HepG2 (cell line): Measurements from ENCODE around the gene TACC3. TPM values are rescaled to one million over a fixed set of nuclear protein-coding genes. Genes with fewer than 3 reads are reported as not detected.
A peak's percentile ranks its signal among the peaks of the same experiment; 100 is the strongest.

Source experiments
- ASH2L ChIP-seq: fragments of 300-600, 200-600 bp; sonication (generic); IDR thresholded peaks from 2 replicates; pipeline ENCODE4 v1.7.0; 2017; ENCODE audit warnings: low read depth, mild to moderate bottlenecking, moderate library complexity, mixed read lengths, low read length; ENCODE audit not compliant: insufficient read length
- BATF2 ChIP-seq: sonication (generic); formaldehyde crosslinking; IDR thresholded peaks from 2 replicates; pipeline ENCODE4 v1.8.0; 2022; ENCODE audit warnings: mild to moderate bottlenecking, missing genetic modification reagents, moderate library complexity
- BHLHE40 ChIP-seq: IDR thresholded peaks from 2 replicates; pipeline ENCODE4 v1.6.1; 2011; ENCODE audit warnings: low read length, improper control_type of control experiment
- BORCS8-MEF2B ChIP-seq: sonication (generic); formaldehyde crosslinking; IDR thresholded peaks from 2 replicates; pipeline ENCODE4 v1.8.0; 2022; ENCODE audit warnings: mild to moderate bottlenecking, missing genetic modification reagents
- ETV6 ChIP-seq: sonication (generic); formaldehyde crosslinking; conservative IDR thresholded peaks from 2 replicates; pipeline ENCODE4 v1.4.0; 2020; ENCODE audit warnings: missing genetic modification reagents
- GPN1 ChIP-seq: sonication (generic); formaldehyde crosslinking; IDR thresholded peaks from 2 replicates; pipeline ENCODE4 v1.5.1; 2020; ENCODE audit warnings: missing genetic modification reagents, borderline replicate concordance
- KDM1A ChIP-seq: IDR thresholded peaks from 2 replicates; pipeline ENCODE4 v1.6.1; 2016; ENCODE audit warnings: missing compliant biosample characterization
- LCORL ChIP-seq, 2 experiments: fragments of 450-650 bp in 1 of 2; sonication (generic) in 1 of 2; formaldehyde crosslinking in 1 of 2; IDR thresholded peaks; 2 replicates each; pipeline versions ENCODE4 v1.5.0 to v1.6.1; 2017 to 2020; ENCODE audit warnings: antibody characterized with exemption in 1 of 2, missing genetic modification reagents in 1 of 2
- NFYC ChIP-seq: IDR thresholded peaks from 2 replicates; pipeline ENCODE4 v1.6.1; 2016; ENCODE audit warnings: missing genetic modification reagents, missing compliant biosample characterization
- SETDB1 ChIP-seq: sonication (generic); formaldehyde crosslinking; IDR thresholded peaks from 2 replicates; pipeline ENCODE4 v1.5.1; 2020; ENCODE audit warnings: missing genetic modification reagents, mild to moderate bottlenecking, borderline replicate concordance
- SIN3A ChIP-seq: IDR thresholded peaks from 2 replicates; pipeline ENCODE4 v1.6.1; 2011; ENCODE audit warnings: low read depth, mild to moderate bottlenecking, control low read depth, low read length, borderline replicate concordance
- SRSF1 ChIP-seq: fragments of 200-400 bp; formaldehyde crosslinking; optimal IDR thresholded peaks from 2 replicates; pipeline ENCODE3; 2017; ENCODE audit warnings: mild to moderate bottlenecking, low read depth, low read length, moderate library complexity
- TBP ChIP-seq: sonication (generic); formaldehyde crosslinking; IDR thresholded peaks from 2 replicates; pipeline ENCODE4 v1.5.0; 2020; ENCODE audit warnings: missing genetic modification reagents
- ZFX ChIP-seq: sonication (generic); formaldehyde crosslinking; IDR thresholded peaks from 2 replicates; pipeline ENCODE4 v1.4.0; 2020; ENCODE audit warnings: mild to moderate bottlenecking, low read depth, missing genetic modification reagents, moderate library complexity
- ZNF326 ChIP-seq: sonication (generic); formaldehyde crosslinking; IDR thresholded peaks from 2 replicates; pipeline ENCODE4 v1.4.0; 2020; ENCODE audit warnings: missing genetic modification reagents, borderline replicate concordance
- ZNF513 ChIP-seq: sonication (generic); formaldehyde crosslinking; conservative IDR thresholded peaks from 2 replicates; pipeline ENCODE4 v1.5.0; 2020; ENCODE audit warnings: missing genetic modification reagents
- ZNF660 ChIP-seq: sonication (generic); formaldehyde crosslinking; IDR thresholded peaks from 2 replicates; pipeline ENCODE4 v1.5.1; 2020; ENCODE audit warnings: mild to moderate bottlenecking, low read depth, missing genetic modification reagents, borderline replicate concordance
- ZNF747 ChIP-seq: sonication (generic); formaldehyde crosslinking; IDR thresholded peaks from 2 replicates; pipeline ENCODE4 v1.8.1; 2023; ENCODE audit warnings: missing genetic modification reagents, mild to moderate bottlenecking, borderline replicate concordance
- ZNF781 ChIP-seq: sonication (generic); formaldehyde crosslinking; IDR thresholded peaks from 2 replicates; pipeline ENCODE4 v1.5.1; 2020; ENCODE audit warnings: borderline replicate concordance, mild to moderate bottlenecking, missing genetic modification reagents; ENCODE audit errors: not compliant biosample characterization
- polyA plus RNA-seq, 8 experiments: library from polyadenylated mRNA; depleted of rRNA in 3 of 8; stranded (reverse) in 7 of 8; unstranded in 1 of 8; fragments of >200 nt; fragmentation: Illumina TruSeq in 4 of 8; extraction: Trizol in 4 of 8; gene quantifications; 2 replicates each; pipeline versions ENCODE4 v1.2.1 to v1.2.3, GENCODE V29; 2011 to 2016; ENCODE audit warnings: low read depth in 4 of 8, missing spikeins in 1 of 8, mixed read lengths in 1 of 8; ENCODE audit not compliant: insufficient read depth in 1 of 8
- total RNA-seq, 5 experiments: library from RNA; depleted of rRNA; stranded (reverse); fragments of >200 nt; fragmentation: Illumina TruSeq; extraction: Trizol; gene quantifications; 2 replicates each; pipeline ENCODE4 v1.2.3, GENCODE V29; 2016; ENCODE audit warnings: low read depth in 1 of 5
- TF ChIP-seq, protein P1 (sequence below): sonication (generic); formaldehyde crosslinking; IDR thresholded peaks from 2 replicates; pipeline ENCODE4 v1.4.0; 2020; ENCODE audit warnings: missing genetic modification reagents, mild to moderate bottlenecking, borderline replicate concordance
- TF ChIP-seq, protein P2 (sequence below): sonication (generic); formaldehyde crosslinking; IDR thresholded peaks from 2 replicates; pipeline ENCODE4 v1.9.0; 2021; ENCODE audit warnings: missing genetic modification reagents, borderline replicate concordance

TACC3 gene
- total and polyA plus RNA-seq, 2 of the 13 experiments (the other 11 are each of a cell fraction or from before 2014, with no cell fraction given) = 20.3 to 21.2 TPM

DNA sequence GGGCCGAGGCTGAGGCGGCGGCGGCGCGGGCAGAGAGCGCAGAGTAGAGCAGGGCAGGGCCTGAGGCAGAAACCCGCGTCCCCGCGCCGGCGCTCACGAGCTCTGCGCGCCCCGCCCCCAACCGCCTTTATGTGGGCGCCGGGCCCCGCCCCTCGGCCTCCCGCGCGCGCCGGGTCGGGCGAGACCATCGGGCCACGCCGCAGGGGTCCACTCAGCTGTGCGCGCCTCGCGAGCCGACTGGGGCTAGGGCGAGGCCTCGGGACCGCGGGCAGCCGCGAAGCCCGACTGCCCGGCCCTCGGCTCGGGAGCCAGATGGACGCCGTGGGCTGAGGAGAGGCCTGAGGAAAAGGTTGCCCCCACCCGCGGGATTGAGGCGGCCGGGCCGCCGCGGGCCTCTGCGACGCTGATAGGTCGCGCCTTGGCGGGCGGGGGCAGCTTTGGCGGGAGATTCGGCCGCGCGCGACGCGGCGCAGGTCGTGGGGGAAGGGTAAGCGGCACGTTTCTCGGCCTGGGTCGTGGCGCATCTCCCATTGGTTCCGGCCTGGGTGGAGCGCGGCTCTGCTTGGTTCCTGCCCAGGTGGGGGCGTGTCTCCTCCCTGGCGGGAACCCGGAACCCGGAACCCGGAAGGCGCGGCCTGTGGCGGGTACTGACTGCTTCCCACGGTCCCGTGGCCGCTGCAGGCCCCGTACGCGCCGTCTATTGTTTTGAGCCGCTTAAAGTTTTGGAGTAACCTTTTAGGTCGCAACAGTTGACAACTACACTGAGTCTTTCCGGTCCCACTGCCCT, 8.9 kb upstream of the TACC3 start, which contains the start of gene SLBP (continued):
- TF ChIP-seq, protein P1, sequence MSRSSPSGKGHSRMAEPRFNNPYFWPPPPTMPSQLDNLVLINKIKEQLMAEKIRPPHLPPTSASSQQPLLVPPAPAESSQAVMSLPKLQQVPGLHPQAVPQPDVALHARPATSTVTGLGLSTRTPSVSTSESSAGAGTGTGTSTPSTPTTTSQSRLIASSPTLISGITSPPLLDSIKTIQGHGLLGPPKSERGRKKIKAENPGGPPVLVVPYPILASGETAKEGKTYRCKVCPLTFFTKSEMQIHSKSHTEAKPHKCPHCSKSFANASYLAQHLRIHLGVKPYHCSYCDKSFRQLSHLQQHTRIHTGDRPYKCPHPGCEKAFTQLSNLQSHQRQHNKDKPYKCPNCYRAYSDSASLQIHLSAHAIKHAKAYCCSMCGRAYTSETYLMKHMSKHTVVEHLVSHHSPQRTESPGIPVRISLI = 0 out of 2 replicates have a peak, but pooled peaks have one; percentile 0
- TF ChIP-seq TBP (no peak), ZNF326 (no peak), ASH2L (peak; percentile 62), KDM1A (CRISPR knock-in tag) (no peak), ZFX (peak; percentile 84), ZNF660 (no peak), ZNF781 (peak; percentile 96), GPN1 (CRISPR knock-in tag) (no peak), ZNF747 (peak; percentile 97; the same call in 1 of the 2 replicates), ZNF513 (CRISPR knock-in tag) (0 out of 2 replicates have a peak, but pooled peaks have one; percentile 20), BHLHE40 (peak; percentile 97), SRSF1 (no peak), BORCS8-MEF2B (CRISPR knock-in tag) (peak; percentile 99), SIN3A (peak; percentile 99), BATF2 (CRISPR knock-in tag) (peak; percentile 98), ETV6 (peak; percentile 96), LCORL (IDR thresholded peaks at IDR 0.05) (no peak), LCORL (CRISPR knock-in tag; IDR thresholded peaks at IDR 0.05) (no peak), NFYC (CRISPR knock-in tag) (peak; percentile 87), SETDB1 (CRISPR knock-in tag) (no peak)
- TF ChIP-seq, protein P2, sequence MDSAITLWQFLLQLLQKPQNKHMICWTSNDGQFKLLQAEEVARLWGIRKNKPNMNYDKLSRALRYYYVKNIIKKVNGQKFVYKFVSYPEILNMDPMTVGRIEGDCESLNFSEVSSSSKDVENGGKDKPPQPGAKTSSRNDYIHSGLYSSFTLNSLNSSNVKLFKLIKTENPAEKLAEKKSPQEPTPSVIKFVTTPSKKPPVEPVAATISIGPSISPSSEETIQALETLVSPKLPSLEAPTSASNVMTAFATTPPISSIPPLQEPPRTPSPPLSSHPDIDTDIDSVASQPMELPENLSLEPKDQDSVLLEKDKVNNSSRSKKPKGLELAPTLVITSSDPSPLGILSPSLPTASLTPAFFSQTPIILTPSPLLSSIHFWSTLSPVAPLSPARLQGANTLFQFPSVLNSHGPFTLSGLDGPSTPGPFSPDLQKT (CRISPR knock-in tag) = peak; percentile 89; the same call in 1 of the 2 replicates
